ENCODE results near the gene PHC2. TPM values are rescaled to one million over a fixed set of nuclear protein-coding genes. Genes with fewer than 3 reads are reported as not detected.

The PHC2 gene
- total and polyA plus RNA-seq, 9 of the 15 experiments (the other 6 are each of a cell fraction or from before 2014, with no cell fraction given) = 3.1 to 67.6 (median 34.6) TPM

DNA sequence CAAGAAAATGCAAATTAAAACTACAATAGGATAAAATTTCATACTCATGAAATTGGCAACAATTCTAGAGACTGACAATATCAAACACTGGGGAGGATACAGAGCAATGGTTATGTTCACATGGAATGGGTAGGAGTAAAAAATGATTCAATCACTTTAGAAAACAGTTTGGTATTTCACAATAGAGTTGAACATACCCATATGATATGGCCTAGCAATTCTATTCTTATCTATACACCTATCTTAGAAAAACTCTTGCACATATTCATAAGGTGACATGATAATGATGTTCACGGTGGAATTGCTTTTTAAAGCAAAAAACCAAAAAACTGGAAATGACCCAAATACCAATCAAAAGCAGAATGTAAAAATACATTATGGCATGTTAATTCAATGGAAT lies 28.7 kb downstream of the PHC2 start:
- no peak overlapping the region for H3K27ac ChIP-seq (ENCODE audit: extremely low read depth, low read depth, low read length)
- H3K4me3 ChIP-seq = no peak overlapping the region
- POLR2A ChIA-PET = no interaction called here
- WGBS (ENCODE audit: insufficient coverage, low coverage, missing lambda C conversion rate) = 0% methylated on average over 1 of the region's 1 CpG
- peaks cover 0 to 6% of the 10 kb centered on the region in 2 experiments; a peak in 4 of 5 replicates for H3K4me1 ChIP-seq (replicated peaks in 1 of 2; ENCODE audit: control insufficient read depth in 2 of 2, insufficient read depth in 2 of 2, low read length in 2 of 2)
- no peaks in the 10 kb centered on the region for H3K9me3 ChIP-seq (replicated peaks; ENCODE audit: control insufficient read depth, insufficient read depth, low read depth, low read length)
- FAIRE-seq (no peak), ATAC-seq (no peak), DNase-seq (ENCODE audit: extremely low read depth in 1 of 4, low spot score in 3 of 4) (no peak)
- no peak overlapping the region for H3K4me2 ChIP-seq (ENCODE audit: insufficient read depth, low read length)
- TF ChIP-seq CEBPG (CRISPR knock-in tag; IDR thresholded peaks at IDR 0.05) = no peak
- TF ChIP-seq CEBPG (tag; conservative IDR thresholded peaks at IDR 0.05 in 1 of 2, IDR thresholded peaks at IDR 0.05 in 1 of 2) = peak; percentile 36 to 44; a peak in 3 of 4 replicates
- peak; percentile 79 for TF ChIP-seq CEBPB (tag; IDR thresholded peaks at IDR 0.05)
- no peak for TF ChIP-seq MEIS2 (IDR thresholded peaks at IDR 0.05; ENCODE audit: partially characterized antibody)
- H3K79me2 ChIP-seq (ENCODE audit: control insufficient read depth, insufficient read depth, low read length) = no peaks in the 10 kb centered on the region
- CTCF ChIA-PET (ENCODE audit: low intra/inter-chr PET ratio) = no interaction called here
- H3K9ac ChIP-seq (ENCODE audit: insufficient read depth in 1 of 2, low read depth in 2 of 2, low read length in 2 of 2) = no peak overlapping the region
- H3K27me3 ChIP-seq (ENCODE audit: control insufficient read depth in 2 of 2, insufficient read depth in 2 of 2, low read length in 2 of 2) = 0 out of 5 replicates have a peak, but pooled peaks cover 0 to 2% of the 10 kb centered on the region in 2 experiments
- in situ Hi-C loops (cut with MboI) (no loop called here), intact Hi-C loops (cut with micrococcal nuclease) (no loop called here)
- H4K20me1 ChIP-seq (replicated peaks; ENCODE audit: control insufficient read depth, insufficient read depth, low read length) = no peaks in the 10 kb centered on the region
- BruUV-seq (replicated peaks) = no TSS peak
- no peak overlapping the region for H2AFZ ChIP-seq (ENCODE audit: low read depth, low read length)
- no peaks in the 10 kb centered on the region for H3K9me1 ChIP-seq (ENCODE audit: control insufficient read depth, insufficient read depth, low read length)
- H3K36me3 ChIP-seq (ENCODE audit: control insufficient read depth, insufficient read depth, low read length) = no peaks in the 10 kb centered on the region

DNA sequence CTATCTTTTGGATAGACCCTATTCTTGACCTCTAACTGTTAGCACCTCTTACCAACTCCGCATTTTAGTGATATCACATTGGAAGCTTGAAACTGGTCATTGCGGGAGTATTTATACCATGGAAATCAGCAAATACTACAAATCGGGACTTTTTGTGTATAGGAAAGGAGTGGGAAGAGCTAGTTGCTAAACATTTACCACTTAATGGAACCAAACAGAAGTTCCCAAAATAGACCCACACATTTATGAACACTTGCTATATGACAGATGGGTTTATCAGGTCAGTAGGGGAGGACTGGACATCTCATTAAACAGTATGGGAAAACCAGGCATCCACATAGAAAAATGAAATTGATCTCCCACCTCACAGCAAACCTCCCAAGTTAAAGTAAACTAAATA lies 29.4 kb downstream of the PHC2 start:
- CTCF ChIA-PET (ENCODE audit: low intra/inter-chr PET ratio) = no interaction called here
- POLR2A ChIA-PET = no interaction called here

More for the DNA sequence above, 29.4 kb downstream of the PHC2 start:
- Histone ChIP-seq H3K79me2 (ENCODE audit: control insufficient read depth, insufficient read depth, low read length) (no peaks in the 10 kb centered on the region), H3K9me3 (replicated peaks; ENCODE audit: control insufficient read depth, insufficient read depth, low read depth, low read length) (no peaks in the 10 kb centered on the region), H3K27ac (ENCODE audit: extremely low read depth, low read depth, low read length) (no peak overlapping the region), H2AFZ (ENCODE audit: low read depth, low read length) (no peak overlapping the region), H3K4me2 (ENCODE audit: insufficient read depth, low read length) (no peak overlapping the region), H3K9ac (ENCODE audit: insufficient read depth in 1 of 2, low read depth in 2 of 2, low read length in 2 of 2) (no peak overlapping the region), H3K27me3 (ENCODE audit: control insufficient read depth in 2 of 2, insufficient read depth in 2 of 2, low read length in 2 of 2) (0 out of 5 replicates have a peak, but pooled peaks cover 0 to 2% of the 10 kb centered on the region in 2 experiments), H3K9me1 (ENCODE audit: control insufficient read depth, insufficient read depth, low read length) (no peaks in the 10 kb centered on the region), H3K36me3 (ENCODE audit: control insufficient read depth, insufficient read depth, low read length) (no peaks in the 10 kb centered on the region), H3K4me1 (replicated peaks in 1 of 2; ENCODE audit: control insufficient read depth in 2 of 2, insufficient read depth in 2 of 2, low read length in 2 of 2) (peaks cover 5 to 12% of the 10 kb centered on the region in 2 experiments; a peak in 4 of 5 replicates), H3K4me3 (no peak overlapping the region), H4K20me1 (replicated peaks; ENCODE audit: control insufficient read depth, insufficient read depth, low read length) (no peaks in the 10 kb centered on the region)
- no peak for DNase-seq (ENCODE audit: extremely low read depth in 1 of 4, low spot score in 3 of 4)
- TF ChIP-seq RB1 (IDR thresholded peaks at IDR 0.05; ENCODE audit: low read depth) = no peak
- TF ChIP-seq STAG1 (CRISPR knock-in tag; IDR thresholded peaks at IDR 0.05; ENCODE audit: borderline replicate concordance) = no peak
- no peak for TF ChIP-seq LCOR (CRISPR knock-in tag; IDR thresholded peaks at IDR 0.05)
- no peak for TF ChIP-seq KHSRP (IDR thresholded peaks at IDR 0.05)
- no peak for TF ChIP-seq KAT7 (CRISPR knock-in tag; IDR thresholded peaks at IDR 0.05; ENCODE audit: borderline replicate concordance)
- TF ChIP-seq MEF2A (IDR thresholded peaks at IDR 0.05; ENCODE audit: control insufficient read depth, low read depth, low read length) = no peak
- FAIRE-seq = no peak
- BruUV-seq (replicated peaks) = no TSS peak
- WGBS (ENCODE audit: insufficient coverage, low coverage, missing lambda C conversion rate) = 36% methylated on average over 3 of the region's 3 CpGs
- no peak for ATAC-seq
- intact Hi-C loops (cut with micrococcal nuclease) (no loop called here), in situ Hi-C loops (cut with MboI) (no loop called here)

Data from K562 (cell line).